Measurements from ENCODE around the gene POLRMT. TPM values are rescaled to one million over a fixed set of nuclear protein-coding genes. Genes with fewer than 3 reads are reported as not detected.

Gene POLRMT
- total and polyA plus RNA-seq, 8 donors: 28.5 to 44.7 (median 39.7) TPM

- H3K9me3 ChIP-seq: peaks cover 0 to 4% of the 10 kb centered on the region in 2 donors
- H3K27ac ChIP-seq: no peak overlapping the region
- no peaks in the 10 kb centered on the region for H3K36me3 ChIP-seq
- no peak overlapping the region for H3K4me3 ChIP-seq
- intact Hi-C loops (cut with DNase I): no loop called here
- ATAC-seq (no peak), DNase-seq (no peak)
- H3K27me3 ChIP-seq: peaks cover 0 to 44% of the 10 kb centered on the region in 2 donors
- H3K4me1 ChIP-seq: no peaks in the 10 kb centered on the region
- TF ChIP-seq CTCF (IDR thresholded peaks at IDR 0.05): no peak
Measured at GRCh38 chr19:597406-598315, 35.7 kb downstream of the POLRMT start.

- H3K36me3 ChIP-seq: no peaks in the 10 kb centered on the region
- no peak for TF ChIP-seq CTCF (IDR thresholded peaks at IDR 0.05)
- H3K4me3 ChIP-seq: no peak overlapping the region
- DNase-seq: no peak
- no peak overlapping the region for H3K27ac ChIP-seq
- H3K27me3 ChIP-seq: peaks cover 6 to 58% of the 10 kb centered on the region in 2 donors
- intact Hi-C loops (cut with DNase I): no loop called here
- peaks cover 0 to 1% of the 10 kb centered on the region in 2 donors for H3K9me3 ChIP-seq
- H3K4me1 ChIP-seq: no peaks in the 10 kb centered on the region
- no peak for ATAC-seq
Measured at GRCh38 chr19:596263-596655, 37.1 kb downstream of the POLRMT start.

GRCh38 chr19:595326-596262 is 37.7 kb downstream of the POLRMT start:
- H3K27me3 ChIP-seq: peaks cover 13 to 64% of the 10 kb centered on the region in 2 donors
- no peak for TF ChIP-seq CTCF (IDR thresholded peaks at IDR 0.05)
- no peak for ATAC-seq

GRCh38 chr19:594265-594870 is 39.0 kb downstream of the POLRMT start:
- ATAC-seq: no peak
- peaks cover 17 to 71% of the 10 kb centered on the region in 2 donors for H3K27me3 ChIP-seq

More at GRCh38 chr19:595326-596262, 37.7 kb downstream of the POLRMT start:
- Histone ChIP-seq H3K9me3 (no peaks in the 10 kb centered on the region), H3K36me3 (no peaks in the 10 kb centered on the region), H3K27ac (no peak overlapping the region), H3K4me1 (peaks cover 0 to 4% of the 10 kb centered on the region in 2 donors), H3K4me3 (no peak overlapping the region)
- no peak for DNase-seq
- intact Hi-C loops (cut with DNase I): no loop called here

More at GRCh38 chr19:594265-594870, 39.0 kb downstream of the POLRMT start:
- peaks cover 0 to 10% of the 10 kb centered on the region in 2 donors for H3K4me1 ChIP-seq
- no peak overlapping the region for H3K4me3 ChIP-seq
- H3K27ac ChIP-seq: no peak overlapping the region
- H3K9me3 ChIP-seq: no peaks in the 10 kb centered on the region
- no peaks in the 10 kb centered on the region for H3K36me3 ChIP-seq
- intact Hi-C loops (cut with DNase I): no loop called here
- TF ChIP-seq CTCF (IDR thresholded peaks at IDR 0.05): no peak
- no peak for DNase-seq

Data from left lung (tissue), 10 donors.